HG02678 (cell line): Measurements from ENCODE around the gene APOE.
"Not testable (repeated sequence)": the region's sequence is repeated elsewhere in the genome, so short reads cannot be mapped to it uniquely, and the experiment has no call there.

Experiments used
- ATAC-seq: cut with Tn5 transposase; IDR thresholded peaks from one replicate; pipeline ENCODE4 v1.9.1; 2021; ENCODE audit warnings: mild to moderate bottlenecking, moderate library complexity; ENCODE audit not compliant: unreplicated experiment

The APOE gene

DNA sequence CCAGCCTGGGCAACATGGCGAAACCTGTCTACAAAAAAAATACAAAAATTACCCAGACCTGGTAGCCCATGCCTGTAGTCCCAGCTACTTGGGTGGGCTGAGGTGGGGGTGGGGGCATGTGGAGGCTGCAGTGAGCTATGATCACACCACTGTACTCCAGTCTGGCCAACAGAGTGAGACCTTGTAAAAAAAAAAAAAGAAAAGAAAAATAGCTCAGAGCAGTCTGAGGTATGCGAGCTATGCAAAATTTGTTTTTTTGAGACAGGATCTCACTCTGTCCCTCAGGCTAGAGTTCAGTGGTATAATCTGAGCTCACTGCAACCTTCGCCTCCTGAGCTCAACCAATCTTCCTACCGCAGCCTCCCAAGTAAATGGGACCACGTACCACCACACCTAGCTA, 21.7 kb upstream of the APOE start:
- ATAC-seq: no peak

GRCh38 chr19:44884566-44884965, 21.0 kb upstream of the APOE start:
- no peak for ATAC-seq

GRCh38 chr19:44886141-44886540, 19.5 kb upstream of the APOE start:
- ATAC-seq: no peak

DNA sequence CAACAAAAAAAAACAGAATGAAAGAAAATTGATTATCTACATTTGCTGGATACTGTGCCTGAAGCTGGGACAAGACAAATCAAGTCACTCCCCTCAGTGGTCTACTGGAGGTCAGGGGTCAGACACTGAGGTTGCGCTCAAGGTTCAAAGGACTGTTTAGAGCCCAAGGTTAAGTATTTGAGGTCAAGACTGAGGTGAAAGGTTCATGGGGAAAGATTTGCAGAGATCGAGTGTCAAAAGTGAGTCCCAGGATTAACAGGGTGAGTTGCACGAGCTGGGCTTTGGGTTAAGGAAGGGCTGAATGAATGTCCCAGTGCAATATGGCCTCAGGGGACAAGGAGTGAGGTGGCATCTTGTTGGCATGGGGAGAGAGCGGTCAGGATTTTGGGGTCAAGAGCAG, 17.9 kb upstream of the APOE start:
- no peak for ATAC-seq

- not testable (repeated sequence) for ATAC-seq
Observed at GRCh38 chr19:44888335-44888734, 17.3 kb upstream of the APOE start.

- ATAC-seq: no peak
Observed at GRCh38 chr19:44889830-44890365, 15.7 kb upstream of the APOE start.

GRCh38 chr19:44890366-44891015, 15.1 kb upstream of the APOE start:
- peak; percentile 77 for ATAC-seq

DNA sequence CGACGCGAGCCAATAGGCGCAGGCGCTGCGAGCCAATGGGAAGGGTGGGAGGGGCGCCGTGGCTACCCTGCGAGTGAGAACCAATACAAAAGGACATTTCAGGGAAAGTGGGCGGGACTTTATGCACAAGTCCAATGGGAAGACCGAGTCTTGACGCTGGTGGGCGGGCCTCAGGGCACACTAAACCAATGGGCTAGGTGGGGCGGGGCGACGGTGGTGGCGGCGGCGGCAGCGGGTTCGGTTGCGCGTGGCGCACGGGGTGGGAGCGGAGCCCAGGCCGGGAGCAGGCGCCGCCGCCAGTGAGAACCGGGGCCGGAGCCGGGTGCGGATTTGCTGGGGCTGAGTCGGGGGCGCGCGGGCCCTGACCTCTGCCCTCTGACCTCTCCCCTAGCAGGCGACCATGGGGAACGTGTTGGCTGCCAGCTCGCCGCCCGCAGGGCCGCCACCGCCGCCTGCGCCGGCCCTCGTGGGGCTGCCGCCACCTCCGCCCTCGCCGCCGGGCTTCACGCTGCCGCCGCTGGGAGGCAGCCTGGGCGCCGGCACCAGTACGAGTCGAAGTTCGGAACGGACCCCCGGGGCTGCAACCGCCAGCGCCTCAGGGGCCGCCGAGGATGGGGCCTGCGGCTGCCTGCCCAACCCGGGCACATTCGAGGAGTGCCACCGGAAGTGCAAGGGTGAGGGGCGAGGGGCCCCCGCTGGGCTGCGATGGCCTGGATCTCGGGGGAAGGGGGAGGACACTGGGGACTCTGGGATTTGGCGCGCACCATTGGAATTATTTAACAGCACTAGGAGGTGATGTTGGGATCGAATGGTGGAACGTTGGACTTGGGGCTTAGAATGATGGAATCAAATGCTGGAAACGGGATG, 14.3 kb upstream of the APOE start, which contains the start of gene TOMM40:
TSS of gene TOMM40 (plus strand) at position 239 of the 867 bp plus-strand sequence. CDS start at position 401, 162 bp downstream.
- ATAC-seq: peak; percentile 69

DNA sequence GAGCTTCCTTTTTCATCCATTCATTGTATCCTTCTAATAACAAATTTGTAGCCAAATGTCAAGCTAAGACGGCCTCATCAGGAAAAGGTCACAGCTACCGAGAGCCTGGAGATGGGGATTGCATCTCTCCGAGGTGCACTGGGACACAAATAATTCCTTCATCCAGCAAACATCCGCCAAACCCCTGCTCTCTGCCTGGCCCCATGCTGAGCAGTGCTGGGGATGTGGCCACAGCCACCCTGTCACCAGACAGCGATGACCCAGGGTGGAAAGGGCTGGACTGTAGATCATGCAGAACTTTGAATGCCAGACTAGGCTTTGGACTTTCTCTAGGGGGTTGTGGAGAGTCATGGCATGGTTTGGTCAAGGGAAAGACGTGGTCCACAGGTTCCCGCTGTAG, 12.7 kb upstream of the APOE start:
- ATAC-seq: no peak

DNA sequence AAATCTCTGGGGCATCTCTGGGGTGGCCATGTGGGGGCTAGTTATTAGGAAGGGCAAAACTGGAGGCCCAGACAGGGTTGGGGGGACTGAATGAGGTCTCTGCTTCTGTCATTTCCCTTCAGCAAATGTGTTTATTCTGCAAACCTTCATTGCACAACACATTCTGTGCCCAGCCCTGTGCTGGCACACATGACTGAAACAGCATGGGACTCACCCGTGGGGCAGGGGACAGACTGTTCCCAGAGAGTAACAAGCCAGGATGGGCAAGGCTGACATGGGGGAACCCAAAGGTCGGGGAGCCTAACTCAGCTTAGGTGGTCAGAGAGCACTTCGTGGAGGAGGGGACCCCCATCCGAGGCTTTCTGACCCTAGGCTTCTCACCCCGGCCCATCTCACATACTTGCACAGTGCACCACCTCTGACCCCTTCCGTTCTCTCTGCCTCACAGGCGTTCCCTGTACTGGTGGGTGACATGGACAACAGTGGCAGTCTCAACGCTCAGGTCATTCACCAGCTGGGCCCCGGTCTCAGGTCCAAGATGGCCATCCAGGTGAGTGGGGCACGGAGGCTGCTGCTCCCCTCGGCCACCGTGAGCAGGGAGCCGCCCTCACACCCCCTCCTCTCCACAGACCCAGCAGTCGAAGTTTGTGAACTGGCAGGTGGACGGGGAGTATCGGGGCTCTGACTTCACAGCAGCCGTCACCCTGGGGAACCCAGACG, 12.1 kb upstream of the APOE start:
- ATAC-seq: no peak

DNA sequence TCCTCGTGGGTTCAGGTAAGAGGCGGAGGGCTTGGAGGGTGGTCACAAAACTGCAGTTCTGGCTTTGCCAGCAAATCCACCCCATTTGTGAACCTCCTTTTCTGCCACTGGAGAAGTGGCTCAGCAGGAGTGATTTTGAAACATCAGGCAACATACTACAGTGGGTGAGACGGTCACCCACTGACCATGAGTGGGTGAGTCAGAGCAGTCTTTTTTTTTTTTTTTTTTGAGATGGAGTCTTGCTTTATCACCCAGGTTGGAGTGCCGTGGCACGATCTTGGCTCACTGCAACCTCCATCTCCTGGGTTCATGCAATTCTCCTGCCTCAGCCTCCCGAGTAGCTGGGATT, 11.6 kb upstream of the APOE start:
- no peak for ATAC-seq

DNA sequence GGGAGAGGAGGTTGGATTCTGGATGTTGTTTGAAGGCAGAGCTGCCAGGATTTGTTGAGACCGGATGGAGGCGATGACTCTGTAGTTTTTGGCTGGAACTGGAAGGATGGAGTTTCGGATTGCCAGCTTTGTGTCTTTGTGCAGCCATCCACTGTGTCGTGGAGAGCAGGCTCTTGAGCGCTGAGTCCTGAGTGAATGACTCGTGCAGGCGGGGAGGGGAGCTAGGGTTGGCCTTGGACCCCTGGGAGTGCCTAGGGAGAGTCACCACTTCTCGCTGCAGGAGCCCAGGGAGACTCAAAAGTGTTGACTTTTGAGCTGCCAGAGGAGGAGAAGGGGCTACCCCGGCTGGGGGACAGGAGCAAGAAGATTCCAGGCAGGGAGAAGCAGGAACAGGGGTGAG, 10.7 kb upstream of the APOE start:
- ATAC-seq: no peak

GRCh38 chr19:44897835-44898234, 7.8 kb upstream of the APOE start:
- ATAC-seq: no peak

DNA sequence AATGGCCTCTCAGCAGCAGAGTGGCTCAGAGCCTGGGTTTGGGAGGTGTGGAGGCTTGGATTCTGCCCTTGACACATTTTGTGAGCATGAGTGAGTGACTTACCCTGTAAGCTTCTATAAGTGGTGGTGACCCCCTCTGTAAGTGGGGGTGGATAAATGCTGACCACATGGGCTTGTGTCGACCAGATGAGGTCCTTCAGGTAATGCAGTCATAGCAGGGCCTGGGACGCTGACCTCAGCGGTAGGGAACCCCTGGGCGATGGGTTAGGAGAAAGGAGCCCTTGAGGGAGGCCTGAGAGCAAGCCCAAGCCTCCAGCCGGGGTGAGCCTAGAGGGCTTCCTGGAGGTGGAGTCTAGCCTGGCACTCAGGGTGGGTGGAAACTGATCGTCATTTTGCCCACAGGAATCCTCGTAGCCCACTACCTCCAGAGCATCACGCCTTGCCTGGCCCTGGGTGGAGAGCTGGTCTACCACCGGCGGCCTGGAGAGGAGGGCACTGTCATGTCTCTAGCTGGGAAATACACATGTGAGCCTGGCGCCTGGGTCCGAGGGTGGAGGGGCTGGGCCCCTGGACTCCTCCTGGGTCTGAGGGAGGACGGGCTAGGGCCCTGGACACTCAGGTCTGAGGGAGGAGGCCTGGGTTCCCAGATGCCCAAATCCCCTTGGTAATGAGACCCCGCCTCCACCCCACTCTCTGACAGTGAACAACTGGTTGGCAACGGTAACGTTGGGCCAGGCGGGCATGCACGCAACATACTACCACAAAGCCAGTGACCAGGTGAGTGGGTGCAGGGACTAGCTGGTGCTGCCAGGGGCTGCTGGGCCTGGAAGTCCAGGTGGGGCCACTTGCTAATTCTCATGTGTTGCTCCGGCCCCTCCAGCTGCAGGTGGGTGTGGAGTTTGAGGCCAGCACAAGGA, 5.0 kb upstream of the APOE start:
- no peak for ATAC-seq

DNA sequence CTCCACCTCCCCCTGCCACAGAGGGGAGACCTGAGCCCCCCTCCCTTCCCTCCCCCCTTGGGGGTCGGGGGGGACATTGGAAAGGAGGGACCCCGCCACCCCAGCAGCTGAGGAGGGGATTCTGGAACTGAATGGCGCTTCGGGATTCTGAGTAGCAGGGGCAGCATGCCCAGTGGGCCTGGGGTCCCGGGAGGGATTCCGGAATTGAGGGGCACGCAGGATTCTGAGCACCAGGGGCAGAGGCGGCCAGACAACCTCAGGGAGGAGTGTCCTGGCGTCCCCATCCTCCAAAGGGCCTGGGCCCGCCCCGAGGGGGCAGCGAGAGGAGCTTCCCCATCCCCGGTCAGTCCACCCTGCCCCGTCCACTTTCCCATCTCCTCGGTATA, 2.4 kb upstream of the APOE start:
- no peak for ATAC-seq

GRCh38 chr19:44903602-44904425, 1.8 kb upstream of the APOE start:
- no peak for ATAC-seq

GRCh38 chr19:44904426-44904994, 1.1 kb upstream of the APOE start:
- ATAC-seq: no peak

- ATAC-seq: no peak
Observed at GRCh38 chr19:44907613-44908012, 2.0 kb downstream of the APOE start.
